Spinal cord (tissue), 10 donors: Measurements from ENCODE around the gene TENT5C. TPM values are rescaled to one million over a fixed set of nuclear protein-coding genes. Genes with fewer than 3 reads are reported as not detected.

Source experiments
- DNase-seq, 6 donors: peaks; one replicate each; pipeline versions ENCODE4 v3.0.0 to v3.0.0-alpha.2; 2013 to 2015; ENCODE audit warnings: low spot score in 6 of 6, low read depth in 4 of 6
- H3K27ac ChIP-seq: one replicate; pipeline ENCODE4 v1.5.1; 2013; ENCODE audit warnings: low read depth, low read length, control low read depth
- H3K27me3 ChIP-seq: one replicate; pipeline ENCODE4 v1.6.1; 2013; ENCODE audit warnings: low read length; ENCODE audit not compliant: control insufficient read depth, insufficient read depth
- H3K36me3 ChIP-seq: one replicate; pipeline ENCODE4 v1.6.1; 2013; ENCODE audit warnings: low read length; ENCODE audit not compliant: control insufficient read depth, insufficient read depth
- H3K4me1 ChIP-seq: one replicate; pipeline ENCODE4 v1.6.1; 2013; ENCODE audit warnings: low read length; ENCODE audit not compliant: control insufficient read depth, insufficient read depth
- H3K4me3 ChIP-seq: one replicate; pipeline ENCODE4 v1.5.1; 2013; ENCODE audit warnings: low read depth, low read length, control low read depth
- H3K9me3 ChIP-seq: one replicate; pipeline ENCODE4 v1.6.1; 2013; ENCODE audit warnings: low read length; ENCODE audit not compliant: control insufficient read depth, insufficient read depth
- WGBS: methylation state at CpG from one replicate; pipeline ENCODE4 v1.1.5; 2013; ENCODE audit warnings: missing lambda C conversion rate; ENCODE audit not compliant: insufficient coverage; 5-methylcytosine and 5-hydroxymethylcytosine counted together
- polyA plus RNA-seq, 2 donors: library from polyadenylated mRNA; unstranded; fragments of 120-200 nt; gene quantifications; one replicate each; pipeline ENCODE4 v1.2.1, GENCODE V29; 2013; ENCODE audit not compliant: insufficient read length in 2 of 2
- total RNA-seq, 2 donors: library from RNA; depleted of rRNA in 1 of 2; stranded (reverse); fragments of 120-200 nt in 1 of 2; fragments of >200 nt in 1 of 2; gene quantifications; one replicate each; pipeline versions ENCODE4 v1.2.3 to v1.2.4, GENCODE V29; 2013 to 2014
- donor health status: healthy.

The TENT5C gene
- total and polyA plus RNA-seq, 4 donors, result 2.0 to 42.1 (median 8.8) TPM

GRCh38 chr1:117655220-117655577 lies 49.4 kb downstream of the TENT5C start:
- no peaks in the 10 kb centered on the region for H3K4me1 ChIP-seq
- H3K9me3 ChIP-seq, result no peaks in the 10 kb centered on the region
- H3K4me3 ChIP-seq, result no peak overlapping the region
- DNase-seq, result no peak
- no peak overlapping the region for H3K27ac ChIP-seq
- H3K27me3 ChIP-seq, result no peaks in the 10 kb centered on the region
- 87% methylated on average over 12 of the region's 12 CpGs for WGBS
- H3K36me3 ChIP-seq, result no peaks in the 10 kb centered on the region

DNA sequence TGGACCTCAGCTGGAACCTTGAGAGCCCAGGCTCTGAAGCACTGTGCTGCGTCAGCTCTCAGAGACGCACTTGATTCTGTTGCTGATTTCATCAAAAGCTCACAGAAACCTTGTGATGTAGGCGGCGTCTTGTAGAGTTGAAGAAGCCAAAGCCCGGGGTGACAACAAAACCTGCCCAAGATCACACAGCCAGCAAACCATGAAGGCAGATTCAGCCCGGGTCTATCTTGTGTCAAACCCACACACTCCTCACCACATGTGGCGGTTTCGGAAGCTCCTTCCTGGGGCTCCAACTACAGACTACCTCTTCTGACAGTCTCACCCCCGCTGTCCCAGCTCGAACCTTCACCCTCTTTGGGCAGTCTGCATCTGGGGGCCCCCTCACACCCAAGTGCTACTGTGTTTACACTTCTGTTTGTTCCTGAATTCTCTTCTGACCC lies 50.4 kb downstream of the TENT5C start:
- H3K27me3 ChIP-seq, result no peaks in the 10 kb centered on the region
- no peak overlapping the region for H3K27ac ChIP-seq
- DNase-seq, result no peak
- H3K36me3 ChIP-seq, result no peaks in the 10 kb centered on the region
- H3K4me1 ChIP-seq, result no peaks in the 10 kb centered on the region
- 82% methylated on average over 10 of the region's 10 CpGs for WGBS
- H3K4me3 ChIP-seq, result no peak overlapping the region
- H3K9me3 ChIP-seq, result no peaks in the 10 kb centered on the region

GRCh38 chr1:117657031-117657430 lies 51.2 kb downstream of the TENT5C start:
- no peak overlapping the region for H3K27ac ChIP-seq
- 64% methylated on average over 3 of the region's 3 CpGs for WGBS
- no peaks in the 10 kb centered on the region for H3K4me1 ChIP-seq
- no peaks in the 10 kb centered on the region for H3K27me3 ChIP-seq
- H3K4me3 ChIP-seq, result no peak overlapping the region
- no peak for DNase-seq
- H3K36me3 ChIP-seq, result no peaks in the 10 kb centered on the region
- H3K9me3 ChIP-seq, result no peaks in the 10 kb centered on the region

DNA sequence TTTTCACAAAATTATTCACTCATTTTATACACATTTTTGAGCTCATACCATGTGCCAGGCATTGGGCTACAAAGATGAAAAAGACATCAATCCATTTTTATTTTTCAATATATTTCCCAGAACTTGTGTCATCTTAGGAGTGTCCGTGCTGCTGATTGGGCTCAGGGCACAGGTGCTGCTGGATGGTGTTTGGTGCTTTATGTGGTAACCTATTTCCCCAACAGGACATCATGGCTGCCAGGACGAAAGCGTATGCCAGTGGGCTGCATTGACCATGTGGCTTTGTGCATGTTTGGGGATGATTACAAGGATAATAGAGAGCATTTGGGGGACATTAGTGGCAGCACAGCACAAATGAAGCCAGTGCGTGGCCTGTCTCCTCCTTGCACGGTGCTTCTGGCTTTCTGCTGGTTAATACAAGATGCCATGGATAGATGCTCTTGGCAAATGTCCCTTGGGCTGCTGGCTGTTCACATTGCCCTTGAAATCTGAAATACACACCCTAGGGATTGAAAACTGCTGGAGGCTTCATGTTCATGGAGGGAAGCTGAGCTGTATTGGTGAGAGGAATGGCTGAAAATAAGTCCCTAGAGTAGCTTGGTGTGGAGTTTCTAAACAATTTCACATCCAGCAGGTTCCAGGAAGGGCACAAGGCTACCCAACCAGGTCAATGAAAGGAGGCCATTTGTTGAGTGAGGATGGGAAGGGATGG lies 52.3 kb downstream of the TENT5C start:
- H3K9me3 ChIP-seq, result no peaks in the 10 kb centered on the region
- no peaks in the 10 kb centered on the region for H3K4me1 ChIP-seq
- no peaks in the 10 kb centered on the region for H3K27me3 ChIP-seq
- DNase-seq, result no peak
- 85% methylated on average over 5 of the region's 5 CpGs for WGBS
- no peak overlapping the region for H3K27ac ChIP-seq
- no peaks in the 10 kb centered on the region for H3K36me3 ChIP-seq
- no peak overlapping the region for H3K4me3 ChIP-seq

DNA sequence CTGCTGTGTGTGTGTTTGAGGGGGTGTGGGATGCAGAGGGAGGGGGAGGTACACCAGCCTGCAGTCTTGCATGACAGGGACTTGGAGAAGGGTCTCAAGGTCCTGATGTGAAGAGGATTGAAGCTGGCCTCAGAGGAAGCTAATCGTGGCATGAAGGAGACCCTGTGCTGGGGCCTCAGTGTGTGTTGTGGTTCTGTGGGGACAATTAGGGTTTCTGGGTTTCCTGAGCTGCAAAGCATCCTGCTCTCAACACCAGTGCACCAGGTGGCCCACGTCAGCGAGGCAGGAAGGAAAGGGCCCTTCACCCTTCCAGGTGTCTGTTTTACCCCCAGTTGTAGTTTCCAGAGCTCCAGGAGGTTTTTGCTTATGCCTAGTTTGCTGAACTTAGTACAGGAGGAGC lies 52.8 kb downstream of the TENT5C start:
- no peaks in the 10 kb centered on the region for H3K4me1 ChIP-seq
- no peak overlapping the region for H3K27ac ChIP-seq
- DNase-seq, result no peak
- no peaks in the 10 kb centered on the region for H3K36me3 ChIP-seq
- no peaks in the 10 kb centered on the region for H3K27me3 ChIP-seq
- no peaks in the 10 kb centered on the region for H3K9me3 ChIP-seq
- 81% methylated on average over 2 of the region's 3 CpGs for WGBS
- H3K4me3 ChIP-seq, result no peak overlapping the region

DNA sequence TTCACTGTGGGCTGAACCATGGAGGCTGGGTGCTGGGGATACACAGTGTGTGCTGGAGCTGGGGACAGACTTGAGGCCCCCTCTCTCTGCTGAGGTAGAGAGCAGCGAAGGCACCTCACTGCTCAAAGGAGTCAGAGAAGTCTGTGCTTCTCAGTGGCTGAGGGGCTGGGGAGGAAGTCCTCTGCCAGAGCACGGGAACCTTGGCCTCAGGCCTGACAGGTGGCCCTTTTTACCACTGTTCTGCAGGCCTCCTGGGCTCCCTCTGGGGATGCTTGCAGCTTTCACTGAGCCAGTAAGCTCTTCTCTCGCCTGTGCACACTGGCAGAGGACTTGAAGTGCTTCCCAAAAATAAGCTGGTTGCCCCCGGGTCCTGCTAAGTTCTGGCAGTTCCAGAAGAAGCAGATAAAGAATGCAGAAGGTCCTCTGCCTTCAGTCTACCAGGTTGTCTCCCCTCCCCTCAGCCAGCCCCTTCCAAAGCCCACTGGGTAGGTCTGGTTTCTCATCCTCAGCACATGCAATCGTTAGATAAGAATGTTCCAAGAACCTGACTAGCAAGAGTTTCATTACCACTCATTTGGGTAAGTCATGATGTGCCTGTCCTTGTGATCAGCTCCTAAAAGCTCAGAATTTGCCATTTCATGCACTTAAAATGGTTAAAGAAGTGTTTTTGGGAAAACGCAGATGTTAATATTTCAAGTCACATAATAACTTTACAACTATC lies 53.9 kb downstream of the TENT5C start:
- H3K4me3 ChIP-seq, result no peak overlapping the region
- no peaks in the 10 kb centered on the region for H3K27me3 ChIP-seq
- no peak overlapping the region for H3K27ac ChIP-seq
- no peak for DNase-seq
- no peaks in the 10 kb centered on the region for H3K36me3 ChIP-seq
- WGBS, result 79% methylated on average over 4 of the region's 6 CpGs
- H3K4me1 ChIP-seq, result no peaks in the 10 kb centered on the region
- no peaks in the 10 kb centered on the region for H3K9me3 ChIP-seq

GRCh38 chr1:117660271-117660965 lies 54.6 kb downstream of the TENT5C start:
- no peaks in the 10 kb centered on the region for H3K27me3 ChIP-seq
- H3K27ac ChIP-seq, result no peak overlapping the region
- H3K36me3 ChIP-seq, result no peaks in the 10 kb centered on the region
- no peaks in the 10 kb centered on the region for H3K4me1 ChIP-seq
- DNase-seq, result no peak
- no peaks in the 10 kb centered on the region for H3K9me3 ChIP-seq
- no peak overlapping the region for H3K4me3 ChIP-seq
- WGBS, result no CpG with 5 or more reads among the region's 6 CpGs

DNA sequence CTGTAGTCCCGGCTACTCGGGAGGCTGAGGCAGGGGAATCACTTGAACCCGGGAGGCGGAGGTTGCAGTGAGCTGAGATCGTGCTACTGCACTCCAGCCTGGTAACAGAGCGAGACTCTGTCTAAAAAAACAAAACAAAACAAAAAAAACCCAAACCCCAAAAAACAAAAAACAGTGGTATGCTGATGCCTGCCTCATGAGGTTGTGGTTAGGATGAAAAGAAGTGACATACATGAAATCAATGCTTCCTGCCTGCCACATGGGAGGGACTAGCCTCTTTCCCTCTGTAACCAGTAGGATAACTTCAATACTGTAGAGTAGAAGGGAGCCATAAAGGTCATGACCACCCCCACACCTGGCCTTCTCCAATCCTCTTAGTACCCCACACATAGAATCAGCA lies 55.2 kb downstream of the TENT5C start:
- no peaks in the 10 kb centered on the region for H3K4me1 ChIP-seq
- WGBS, result 100% methylated on average over 3 of the region's 6 CpGs
- no peak for DNase-seq
- H3K36me3 ChIP-seq, result no peaks in the 10 kb centered on the region
- no peaks in the 10 kb centered on the region for H3K9me3 ChIP-seq
- H3K27me3 ChIP-seq, result no peaks in the 10 kb centered on the region
- no peak overlapping the region for H3K4me3 ChIP-seq
- no peak overlapping the region for H3K27ac ChIP-seq

GRCh38 chr1:117662667-117663066 lies 56.8 kb downstream of the TENT5C start:
- DNase-seq, result no peak
- Histone ChIP-seq H3K27ac (no peak overlapping the region), H3K4me3 (no peak overlapping the region), H3K27me3 (no peaks in the 10 kb centered on the region), H3K9me3 (no peaks in the 10 kb centered on the region), H3K36me3 (no peaks in the 10 kb centered on the region), H3K4me1 (no peaks in the 10 kb centered on the region)
- 83% methylated on average over 1 of the region's 1 CpG for WGBS
